ENCODE data around the gene ZFYVE19.
A peak's percentile ranks its signal among the peaks of the same experiment; 100 is the strongest.

ZFYVE19 gene

GRCh38 chr15:40812721-40813425 lies 6.0 kb downstream of the ZFYVE19 start:
- no peak for DNase-seq (ENCODE audit: low read depth in 3 of 3, low spot score in 1 of 3)

- DNase-seq (ENCODE audit: low read depth in 3 of 3, low spot score in 1 of 3), result no peak
Observed at GRCh38 chr15:40815042-40815698, 8.3 kb downstream of the ZFYVE19 start.

GRCh38 chr15:40819048-40819447 lies 12.2 kb downstream of the ZFYVE19 start:
- no peak for DNase-seq (ENCODE audit: low read depth in 3 of 3, low spot score in 1 of 3)

- DNase-seq (ENCODE audit: low read depth in 3 of 3, low spot score in 1 of 3), result no peak
Observed at GRCh38 chr15:40821195-40821594, 14.3 kb downstream of the ZFYVE19 start.

- no peak for DNase-seq (ENCODE audit: low read depth in 3 of 3, low spot score in 1 of 3)
Observed at GRCh38 chr15:40823572-40824343, 16.9 kb downstream of the ZFYVE19 start.

- DNase-seq (ENCODE audit: low read depth in 3 of 3, low spot score in 1 of 3), result no peak
Observed at GRCh38 chr15:40825661-40826422, 19.0 kb downstream of the ZFYVE19 start.

- DNase-seq (ENCODE audit: low read depth in 3 of 3, low spot score in 1 of 3), result no peak
Observed at GRCh38 chr15:40826423-40827075, 19.7 kb downstream of the ZFYVE19 start.

GRCh38 chr15:40828447-40829036 lies 21.7 kb downstream of the ZFYVE19 start, which contains the start of gene PPP1R14D:
Gene PPP1R14D (minus strand): TSS chr15:40828708. CDS start chr15:40828641, 67 bp downstream.
- no peak for DNase-seq (ENCODE audit: low read depth in 3 of 3, low spot score in 1 of 3)

GRCh38 chr15:40829115-40829514 lies 22.2 kb downstream of the ZFYVE19 start:
- no peak for DNase-seq (ENCODE audit: low read depth in 3 of 3, low spot score in 1 of 3)

- DNase-seq (ENCODE audit: low read depth in 3 of 3, low spot score in 1 of 3), result no peak
Observed at GRCh38 chr15:40830884-40831283, 24.0 kb downstream of the ZFYVE19 start.

GRCh38 chr15:40831861-40832260 lies 25.0 kb downstream of the ZFYVE19 start:
- DNase-seq (ENCODE audit: low read depth in 3 of 3, low spot score in 1 of 3), result no peak

- DNase-seq (ENCODE audit: low read depth in 3 of 3, low spot score in 1 of 3), result no peak
Observed at GRCh38 chr15:40832903-40833302, 26.0 kb downstream of the ZFYVE19 start.

GRCh38 chr15:40836020-40836419 lies 29.1 kb downstream of the ZFYVE19 start:
- DNase-seq (ENCODE audit: low read depth in 3 of 3, low spot score in 1 of 3), result no peak

- DNase-seq (ENCODE audit: low read depth in 3 of 3, low spot score in 1 of 3), result no peak
Observed at GRCh38 chr15:40838756-40839155, 31.9 kb downstream of the ZFYVE19 start.

- no peak for DNase-seq (ENCODE audit: low read depth in 3 of 3, low spot score in 1 of 3)
Observed at GRCh38 chr15:40841741-40842140, 34.9 kb downstream of the ZFYVE19 start.

- no peak for DNase-seq (ENCODE audit: low read depth in 3 of 3, low spot score in 1 of 3)
Observed at GRCh38 chr15:40843261-40843884, 36.5 kb downstream of the ZFYVE19 start.

- peak in 2 of 3 donors; percentile 31 to 65 for DNase-seq (ENCODE audit: low read depth in 3 of 3, low spot score in 1 of 3)
Observed at GRCh38 chr15:40843885-40844695, 37.2 kb downstream of the ZFYVE19 start, which contains the start of gene SPINT1. Gene SPINT1 (plus strand): TSS chr15:40844048. CDS start chr15:40844555, 507 bp downstream.

- DNase-seq (ENCODE audit: low read depth in 3 of 3, low spot score in 1 of 3), result peak in 1 of 3 donors; percentile 20
Observed at GRCh38 chr15:40844696-40845030, 37.8 kb downstream of the ZFYVE19 start.

GRCh38 chr15:40845036-40845435 lies 38.1 kb downstream of the ZFYVE19 start:
- DNase-seq (ENCODE audit: low read depth in 3 of 3, low spot score in 1 of 3), result no peak

Measured in stimulated activated CD4-positive, alpha-beta T cell treated with anti-CD3 and anti-CD28 coated beads, TNF-alpha, amount 100 ng/mL, for 1 hour (primary cell).